T47D (cell line): Measurements from ENCODE around the gene AP2A1.

Experiments used
- DNase-seq, 2 experiments: peaks; one replicate each; pipeline versions ENCODE4 v3.0.0 to v3.0.0-alpha.2; 2011 to 2012; ENCODE audit warnings: low read depth in 1 of 2, low spot score in 1 of 2
- JUND ChIP-seq: IDR thresholded peaks from 2 replicates; pipeline ENCODE4 v1.6.1; 2012; ENCODE audit warnings: low read depth
- in situ Hi-C: cut with HindIII; loops from 2 replicates; pipeline ENCODE4 v1.10.0; 2016; ENCODE audit warnings: low sequenced_read_pairs, low pct_unique_long_range_greater_than_20kb

Gene AP2A1

GRCh38 chr19:49829721-49830120 is 62.9 kb downstream of the AP2A1 start:
- in situ Hi-C loops: no loop called here

GRCh38 chr19:49830766-49831165 is 64.0 kb downstream of the AP2A1 start:
- in situ Hi-C loops: no loop called here
- TF ChIP-seq JUND: no peak
- no peak for DNase-seq

More at GRCh38 chr19:49829721-49830120, 62.9 kb downstream of the AP2A1 start:
- TF ChIP-seq JUND: no peak
- DNase-seq: no peak

GRCh38 chr19:49831592-49831991 is 64.8 kb downstream of the AP2A1 start:
- no peak for DNase-seq
- no peak for TF ChIP-seq JUND
- in situ Hi-C loops: no loop called here

GRCh38 chr19:49832556-49832955 is 65.8 kb downstream of the AP2A1 start:
- no peak for TF ChIP-seq JUND
- no peak for DNase-seq
- in situ Hi-C loops: no loop called here

- in situ Hi-C loops: no loop called here
- no peak for DNase-seq
- no peak for TF ChIP-seq JUND
Observed at GRCh38 chr19:49833599-49833998, 66.8 kb downstream of the AP2A1 start.

- DNase-seq: no peak
- in situ Hi-C loops: no loop called here
- no peak for TF ChIP-seq JUND
Observed at GRCh38 chr19:49835562-49835961, 68.8 kb downstream of the AP2A1 start.

- in situ Hi-C loops: no loop called here
- TF ChIP-seq JUND: no peak
Observed at GRCh38 chr19:49836176-49837008, 69.6 kb downstream of the AP2A1 start.

GRCh38 chr19:49837009-49837310 is 70.2 kb downstream of the AP2A1 start:
- in situ Hi-C loops: no loop called here
- no peak for TF ChIP-seq JUND
- DNase-seq: no peak

More at GRCh38 chr19:49836176-49837008, 69.6 kb downstream of the AP2A1 start:
- DNase-seq: no peak

GRCh38 chr19:49837425-49837824 is 70.6 kb downstream of the AP2A1 start:
- in situ Hi-C loops: no loop called here
- no peak for TF ChIP-seq JUND
- DNase-seq: no peak

GRCh38 chr19:49838885-49839588 is 72.2 kb downstream of the AP2A1 start:
- no peak for TF ChIP-seq JUND
- DNase-seq: no peak
- in situ Hi-C loops: no loop called here

GRCh38 chr19:49839713-49840112 is 72.9 kb downstream of the AP2A1 start:
- no peak for DNase-seq
- no peak for TF ChIP-seq JUND
- in situ Hi-C loops: no loop called here

- in situ Hi-C loops: no loop called here
- no peak for DNase-seq
- no peak for TF ChIP-seq JUND
Observed at GRCh38 chr19:49840321-49840720, 73.5 kb downstream of the AP2A1 start.

GRCh38 chr19:49840736-49841249 is 74.0 kb downstream of the AP2A1 start:
- DNase-seq: no peak
- TF ChIP-seq JUND: no peak
- in situ Hi-C loops: no loop called here
